GM18508 (cell line): ENCODE data around the gene UNC50.
"Not testable (repeated sequence)": the region's sequence is repeated elsewhere in the genome, so short reads cannot be mapped to it uniquely, and the experiment has no call there.

ENCODE experiments used
- ATAC-seq: cut with Tn5 transposase; IDR thresholded peaks from one replicate; pipeline ENCODE4 v1.9.1; 2021; ENCODE audit warnings: moderate number of reproducible peaks; ENCODE audit not compliant: insufficient read depth, unreplicated experiment

Gene UNC50

GRCh38 chr2:98573426-98573825, 35.0 kb upstream of the UNC50 start:
- ATAC-seq, result no peak

GRCh38 chr2:98576666-98577312, 31.6 kb upstream of the UNC50 start:
- ATAC-seq, result no peak

DNA sequence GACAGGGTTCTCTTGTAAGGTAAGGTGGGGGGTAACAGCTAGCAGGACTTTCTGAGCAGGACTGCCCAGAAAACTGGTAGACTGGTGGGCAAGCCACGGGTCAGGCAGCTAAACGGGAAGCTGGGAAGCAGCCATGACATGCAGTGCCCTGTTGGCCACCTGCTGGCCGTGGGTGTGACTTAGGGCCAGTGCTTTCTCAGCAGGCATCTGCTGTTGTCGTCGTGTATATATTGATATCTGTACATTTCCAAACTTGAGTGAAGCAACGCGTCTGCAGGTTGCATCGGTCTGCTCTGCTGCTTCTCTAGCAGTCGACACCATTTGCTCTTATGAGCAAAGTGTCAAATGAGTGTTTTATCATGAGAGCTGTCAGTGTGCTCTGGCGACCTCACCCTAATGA, 31.1 kb upstream of the UNC50 start:
- no peak for ATAC-seq

GRCh38 chr2:98578231-98578630, 30.2 kb upstream of the UNC50 start:
- ATAC-seq, result no peak

DNA sequence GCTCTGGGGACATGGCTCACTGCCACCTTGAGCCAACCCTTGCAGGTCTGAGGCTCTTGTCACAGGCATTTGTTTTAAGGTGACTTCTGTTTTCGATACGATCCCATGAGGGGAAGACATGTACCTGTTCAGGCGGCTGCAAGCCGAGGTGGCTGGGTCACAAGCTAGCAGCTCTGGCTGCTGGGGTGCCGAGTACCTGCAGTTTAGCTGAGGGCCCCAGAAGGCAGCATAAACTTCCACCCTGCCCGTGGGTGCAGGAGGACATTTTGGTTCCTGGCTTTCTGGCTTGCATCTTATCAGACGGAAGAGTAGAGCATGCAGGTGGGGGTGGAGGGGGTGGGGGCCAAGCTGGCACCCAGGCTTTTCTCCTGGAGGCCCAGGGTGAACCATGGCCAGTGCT, 28.5 kb upstream of the UNC50 start:
- ATAC-seq, result no peak

DNA sequence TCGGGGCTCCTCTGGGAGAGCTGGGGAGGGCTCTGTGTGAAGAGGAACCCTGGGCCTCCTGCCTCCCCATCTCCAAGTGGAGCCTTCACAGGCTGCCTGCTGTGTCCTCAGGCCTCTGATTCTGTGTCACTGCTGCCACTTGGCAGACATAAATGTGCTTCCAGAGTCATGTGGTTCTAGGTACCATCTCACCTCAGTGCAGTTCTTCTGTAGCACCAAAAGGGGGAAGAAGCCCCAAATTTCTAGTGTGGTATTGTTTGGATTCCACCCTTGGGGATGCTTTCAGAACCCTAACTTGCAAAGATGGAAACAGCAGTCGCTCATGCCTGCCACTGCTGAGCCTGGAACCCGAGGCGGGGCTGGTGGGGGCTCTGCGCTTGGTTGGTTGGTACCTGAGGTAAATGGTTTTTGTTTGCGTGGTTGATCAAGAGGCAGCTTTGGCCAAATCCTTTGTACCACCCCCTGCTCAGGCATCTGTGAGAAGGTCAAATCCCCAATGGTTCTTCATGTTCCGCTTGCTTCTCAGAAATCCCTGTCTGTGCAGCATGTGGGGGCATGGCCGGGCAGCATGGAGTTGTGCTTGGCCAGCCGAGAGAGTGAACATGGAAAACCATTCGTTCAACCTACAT, 27.6 kb upstream of the UNC50 start:
- no peak for ATAC-seq

DNA sequence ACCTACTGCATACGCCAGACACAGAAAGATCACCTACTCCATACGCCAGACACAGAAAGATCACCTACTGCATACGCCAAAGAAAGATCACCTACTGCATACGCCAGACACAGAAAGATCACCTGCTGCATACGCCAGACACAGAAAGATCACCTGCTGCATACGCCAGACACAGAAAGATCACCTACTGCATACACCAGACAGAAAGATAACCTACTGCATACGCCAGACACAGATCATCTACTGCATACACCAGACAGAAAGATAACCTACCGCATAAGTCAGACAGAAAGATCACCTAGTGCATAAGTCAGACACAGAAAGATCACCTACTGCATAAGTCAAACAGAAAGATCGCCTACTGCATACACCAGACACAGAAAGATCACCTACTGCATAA, 25.9 kb upstream of the UNC50 start:
- ATAC-seq, result no peak

GRCh38 chr2:98583276-98583675, 25.1 kb upstream of the UNC50 start:
- no peak for ATAC-seq

DNA sequence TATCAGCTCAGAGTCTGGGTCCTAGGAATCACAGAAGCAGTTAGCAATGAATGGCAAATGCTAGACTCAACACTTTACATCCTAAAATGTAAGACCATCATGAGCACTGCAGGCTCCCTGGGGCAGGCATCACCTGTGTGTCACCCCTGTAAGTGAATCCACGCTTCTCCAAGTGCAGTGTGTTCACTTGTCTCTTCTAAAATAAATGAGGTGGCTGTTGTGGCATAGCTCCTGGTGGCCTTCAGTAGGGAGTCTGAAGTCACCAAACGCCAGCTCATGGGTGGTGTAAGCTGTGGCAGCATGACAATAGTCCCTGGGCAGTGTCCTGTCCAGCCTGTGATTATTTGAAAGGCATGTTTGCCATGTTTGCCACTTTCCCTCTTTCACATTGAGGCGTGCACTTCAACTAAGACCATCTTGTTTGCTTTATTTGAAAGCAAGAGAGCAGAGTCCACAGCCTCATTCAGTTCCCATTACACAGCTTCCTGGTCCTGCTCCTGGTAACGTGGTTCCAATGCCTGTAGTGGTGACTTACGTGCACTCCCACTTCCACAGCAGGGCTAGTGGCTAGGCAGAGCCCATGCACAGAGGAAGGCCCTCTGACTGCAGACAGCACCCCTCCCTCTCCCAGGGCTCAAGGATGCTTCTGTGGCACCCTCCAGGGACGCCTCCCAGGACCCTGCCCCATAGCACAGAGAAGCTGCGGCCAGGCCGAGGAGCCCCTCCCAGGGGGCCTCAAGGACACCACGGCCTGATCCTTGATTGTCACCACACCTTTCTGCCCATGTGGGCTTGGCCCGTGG, 24.4 kb upstream of the UNC50 start:
- no peak for ATAC-seq

DNA sequence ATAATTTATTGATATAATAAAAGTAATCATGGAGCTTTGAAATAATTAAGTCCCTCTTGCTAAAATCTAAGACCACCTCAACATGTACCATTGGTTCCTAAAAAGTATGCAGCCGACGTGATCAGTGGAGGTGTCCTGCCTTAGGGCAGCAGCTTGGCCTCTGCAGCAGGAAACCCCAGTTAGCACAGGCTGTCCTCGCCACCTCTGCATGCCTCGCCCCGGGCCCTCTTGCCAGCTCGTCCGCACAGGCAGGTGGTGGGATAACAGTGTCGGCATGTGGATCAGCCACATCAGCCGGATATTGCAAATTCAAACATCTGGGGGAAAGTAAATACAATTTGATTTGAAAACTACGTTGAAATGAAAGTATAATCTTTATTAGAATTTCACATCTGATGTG, 23.0 kb upstream of the UNC50 start:
- no peak for ATAC-seq

GRCh38 chr2:98586551-98587140, 21.7 kb upstream of the UNC50 start:
- no peak for ATAC-seq

DNA sequence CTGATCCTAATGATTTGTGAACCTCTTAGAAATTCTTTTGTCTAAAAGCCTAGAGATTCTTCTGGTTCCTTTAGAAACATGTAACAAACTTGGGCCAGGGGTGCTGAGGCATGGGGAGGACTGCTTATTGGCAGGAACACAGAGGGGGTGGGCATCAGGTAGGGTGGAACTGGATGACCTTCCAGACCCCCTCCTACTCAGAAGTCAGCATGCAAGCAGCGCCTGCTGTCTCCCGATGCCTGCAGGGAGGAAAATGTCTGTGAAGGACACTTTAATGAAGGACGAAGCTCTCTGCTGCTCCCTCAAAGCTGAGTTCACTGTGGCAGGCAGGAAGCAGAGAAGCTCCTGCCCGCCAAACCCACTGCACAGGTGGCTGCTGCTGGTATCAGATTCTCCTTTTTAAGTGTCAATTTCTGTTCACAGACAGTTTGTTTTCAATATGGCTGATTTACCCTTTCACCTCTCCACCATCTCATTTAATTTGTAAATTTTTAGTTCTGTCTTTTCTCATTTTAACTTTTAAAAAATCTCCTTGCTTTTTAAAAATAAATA, 19.4 kb upstream of the UNC50 start:
- ATAC-seq, result no peak

DNA sequence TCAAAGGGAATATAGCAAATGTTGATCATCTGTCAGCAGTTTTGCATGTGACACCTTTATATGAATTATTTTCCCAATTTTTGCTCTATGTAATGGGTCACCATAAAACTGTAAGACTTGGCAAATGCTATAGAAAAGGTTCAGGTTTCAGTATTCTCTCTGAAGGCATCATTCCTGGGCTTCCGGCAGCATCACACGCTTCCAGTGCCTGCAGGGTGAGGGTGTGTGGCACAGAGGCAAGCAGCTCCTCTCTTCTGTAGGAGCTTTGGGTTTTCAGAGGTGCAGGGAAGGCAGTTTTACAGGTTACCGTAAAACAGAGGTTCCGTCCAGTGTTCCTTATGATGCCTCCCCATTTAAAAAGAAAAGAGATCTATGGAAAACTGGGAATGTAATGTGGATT, 18.9 kb upstream of the UNC50 start:
- ATAC-seq, result no peak

DNA sequence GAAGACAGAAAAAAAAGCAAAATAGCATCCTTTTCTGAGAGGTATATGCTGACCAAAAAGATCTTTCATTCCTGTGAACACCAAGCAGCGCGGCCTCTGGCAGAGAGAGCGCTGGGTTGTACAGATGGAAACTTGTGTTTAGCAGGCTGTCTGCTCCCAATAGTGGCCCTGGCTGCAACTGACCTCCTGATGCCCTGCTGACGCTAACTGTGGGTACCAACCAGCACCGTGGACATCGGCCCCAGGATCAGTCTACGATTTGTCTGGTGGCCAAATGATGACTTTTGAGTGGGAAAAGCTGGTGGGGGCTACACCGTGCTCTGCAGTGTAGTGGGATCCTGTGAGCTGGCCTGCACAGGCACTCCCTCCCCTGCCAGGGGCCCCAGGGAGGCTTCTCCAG, 15.8 kb upstream of the UNC50 start:
- no peak for ATAC-seq

DNA sequence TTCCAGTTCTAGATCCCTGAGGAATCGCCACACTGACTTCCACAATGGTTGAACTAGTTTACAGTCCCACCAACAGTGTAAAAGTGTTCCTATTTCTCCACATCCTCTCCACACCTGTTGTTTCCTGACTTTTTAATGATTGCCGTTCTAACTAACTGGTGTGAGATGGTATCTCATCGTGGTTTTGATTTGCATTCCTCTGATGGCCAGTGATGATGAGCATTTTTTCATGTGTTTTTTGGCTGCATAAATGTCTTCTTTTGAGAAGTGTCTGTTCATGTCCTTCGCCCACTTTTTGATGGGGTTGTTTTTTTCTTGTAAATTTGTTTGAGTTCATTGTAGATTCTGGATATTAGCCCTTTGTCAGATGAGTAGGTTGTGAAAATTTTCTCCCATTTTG, 13.7 kb upstream of the UNC50 start:
- not testable (repeated sequence) for ATAC-seq

- no peak for ATAC-seq
Measured at GRCh38 chr2:98598781-98599428, 9.5 kb upstream of the UNC50 start.

- ATAC-seq, result no peak
Measured at GRCh38 chr2:98601532-98602132, 6.8 kb upstream of the UNC50 start.

GRCh38 chr2:98604547-98604946, 3.8 kb upstream of the UNC50 start:
- ATAC-seq, result no peak

GRCh38 chr2:98605076-98605475, 3.3 kb upstream of the UNC50 start:
- no peak for ATAC-seq

- ATAC-seq, result no peak
Measured at GRCh38 chr2:98606431-98606830, 2.0 kb upstream of the UNC50 start.
